ENCODE data around the gene ZNF679.
"Not testable (repeated sequence)": the region's sequence is repeated elsewhere in the genome, so short reads cannot be mapped to it uniquely, and the experiment has no call there.

The ZNF679 gene

DNA sequence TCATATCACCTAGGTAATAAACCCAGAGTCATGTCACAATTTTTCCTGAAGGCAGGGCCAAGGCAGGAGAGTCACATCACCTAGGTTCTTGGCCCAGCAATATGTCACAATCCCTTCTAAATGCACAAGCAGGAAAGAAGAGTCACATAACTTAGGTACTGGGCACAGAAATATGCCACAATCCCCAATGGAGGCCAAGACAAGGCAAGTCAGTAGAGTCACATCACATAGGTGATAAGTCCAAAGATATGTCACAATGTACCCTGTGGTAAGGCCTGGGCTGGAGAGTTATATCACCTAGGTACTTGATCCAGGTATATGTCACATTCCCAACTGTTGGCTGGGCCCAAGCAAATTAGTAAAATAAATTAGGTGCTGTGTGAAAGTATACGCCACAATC lies at the start of gene ZNF679:
Gene ZNF679, plus strand, starts transcription at position 301 of the 400 bp plus-strand sequence. CDS start 20,644 bp downstream, outside the sequence.
- not testable (repeated sequence) for H3K4me3 ChIP-seq (ENCODE audit: low read depth, low read length)

DNA sequence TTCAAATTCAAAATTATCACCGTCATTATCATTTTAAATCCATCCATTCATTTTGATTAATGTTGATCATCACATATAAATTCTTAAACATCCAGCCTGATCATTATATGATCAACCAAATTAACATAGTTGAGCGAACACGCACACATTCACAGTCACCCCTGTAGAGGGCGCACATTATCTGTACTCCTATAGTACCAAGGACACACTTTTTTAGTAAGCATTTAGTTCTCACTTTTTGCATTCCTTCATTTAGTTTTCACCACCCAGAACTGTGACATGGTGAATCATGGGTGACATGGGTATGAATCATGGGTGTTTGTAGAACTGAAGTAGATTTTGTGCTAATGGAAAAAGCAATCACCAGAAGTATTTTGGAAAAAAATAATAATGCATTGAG lies 47.3 kb upstream of the ZNF679 start:
- TF ChIP-seq, protein P1, sequence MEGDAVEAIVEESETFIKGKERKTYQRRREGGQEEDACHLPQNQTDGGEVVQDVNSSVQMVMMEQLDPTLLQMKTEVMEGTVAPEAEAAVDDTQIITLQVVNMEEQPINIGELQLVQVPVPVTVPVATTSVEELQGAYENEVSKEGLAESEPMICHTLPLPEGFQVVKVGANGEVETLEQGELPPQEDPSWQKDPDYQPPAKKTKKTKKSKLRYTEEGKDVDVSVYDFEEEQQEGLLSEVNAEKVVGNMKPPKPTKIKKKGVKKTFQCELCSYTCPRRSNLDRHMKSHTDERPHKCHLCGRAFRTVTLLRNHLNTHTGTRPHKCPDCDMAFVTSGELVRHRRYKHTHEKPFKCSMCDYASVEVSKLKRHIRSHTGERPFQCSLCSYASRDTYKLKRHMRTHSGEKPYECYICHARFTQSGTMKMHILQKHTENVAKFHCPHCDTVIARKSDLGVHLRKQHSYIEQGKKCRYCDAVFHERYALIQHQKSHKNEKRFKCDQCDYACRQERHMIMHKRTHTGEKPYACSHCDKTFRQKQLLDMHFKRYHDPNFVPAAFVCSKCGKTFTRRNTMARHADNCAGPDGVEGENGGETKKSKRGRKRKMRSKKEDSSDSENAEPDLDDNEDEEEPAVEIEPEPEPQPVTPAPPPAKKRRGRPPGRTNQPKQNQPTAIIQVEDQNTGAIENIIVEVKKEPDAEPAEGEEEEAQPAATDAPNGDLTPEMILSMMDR (IDR thresholded peaks at IDR 0.05; ENCODE audit: borderline replicate concordance, insufficient read depth, low read depth, low read length), result no peak
- no peak overlapping the region for H3K4me3 ChIP-seq (ENCODE audit: low read depth, low read length)

DNA sequence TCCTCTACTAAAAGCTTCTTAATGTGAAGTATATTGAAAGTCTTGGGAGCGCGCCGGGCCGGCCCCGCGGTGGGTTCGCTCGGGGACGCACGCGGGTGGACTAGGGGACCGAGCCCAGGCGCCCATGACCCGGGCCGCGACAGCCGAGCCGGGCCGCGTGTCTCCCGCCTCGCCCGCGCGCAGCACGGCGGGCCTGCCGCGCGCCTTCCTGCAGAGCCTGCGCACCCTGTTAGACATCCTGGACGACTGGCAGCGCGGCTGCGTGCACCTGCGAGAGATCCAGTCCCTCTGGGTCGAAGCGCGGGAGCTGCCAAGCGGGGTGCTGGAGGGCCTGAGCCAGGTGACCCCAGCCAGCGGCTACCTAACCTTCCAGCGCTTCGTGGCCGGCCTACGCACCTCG lies 46.7 kb upstream of the ZNF679 start:
- TF ChIP-seq, protein P1 (IDR thresholded peaks at IDR 0.05; ENCODE audit: borderline replicate concordance, insufficient read depth, low read depth, low read length), result no peak
- H3K4me3 ChIP-seq (ENCODE audit: low read depth, low read length), result no peak overlapping the region

DNA sequence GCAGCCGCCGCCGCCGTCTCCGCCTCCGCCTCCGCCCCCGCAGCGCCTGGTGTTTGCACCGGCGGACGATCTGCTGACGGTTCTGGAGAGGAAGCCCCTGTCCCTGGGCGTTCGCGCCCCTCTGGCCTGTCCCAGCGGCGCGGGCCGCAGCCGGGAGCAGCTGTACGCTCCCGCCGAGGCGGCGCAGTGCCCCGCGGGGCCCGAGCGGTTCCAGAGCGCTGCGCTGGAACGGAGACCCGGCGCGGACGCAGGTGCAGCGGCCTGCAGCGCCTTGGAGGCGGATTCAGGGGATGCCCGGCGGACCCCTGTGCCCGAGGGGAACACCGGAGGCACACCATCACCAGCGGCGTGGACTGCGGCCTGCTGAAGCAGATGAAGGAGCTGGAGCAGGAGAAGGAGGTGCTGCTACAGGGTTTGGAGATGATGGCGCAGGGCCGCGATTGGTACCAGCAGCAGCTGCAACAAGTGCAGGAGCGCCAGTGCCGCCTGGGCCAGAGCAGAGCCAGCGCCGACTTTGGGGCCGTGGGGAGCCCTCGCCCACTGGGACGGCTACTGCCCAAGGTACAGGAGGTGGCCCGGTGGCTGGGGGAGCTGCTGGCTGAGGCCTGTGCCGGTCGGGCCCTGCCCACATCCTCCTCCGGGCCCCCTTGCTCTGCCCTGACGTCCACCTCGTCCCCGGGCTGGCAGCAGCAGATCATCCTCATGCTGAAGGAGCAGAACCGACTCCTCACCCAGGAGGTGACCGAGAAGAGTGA lies 46.1 kb upstream of the ZNF679 start:
- TF ChIP-seq, protein P1 (IDR thresholded peaks at IDR 0.05; ENCODE audit: borderline replicate concordance, insufficient read depth, low read depth, low read length), result no peak
- H3K4me3 ChIP-seq (ENCODE audit: low read depth, low read length), result no peak overlapping the region

DNA sequence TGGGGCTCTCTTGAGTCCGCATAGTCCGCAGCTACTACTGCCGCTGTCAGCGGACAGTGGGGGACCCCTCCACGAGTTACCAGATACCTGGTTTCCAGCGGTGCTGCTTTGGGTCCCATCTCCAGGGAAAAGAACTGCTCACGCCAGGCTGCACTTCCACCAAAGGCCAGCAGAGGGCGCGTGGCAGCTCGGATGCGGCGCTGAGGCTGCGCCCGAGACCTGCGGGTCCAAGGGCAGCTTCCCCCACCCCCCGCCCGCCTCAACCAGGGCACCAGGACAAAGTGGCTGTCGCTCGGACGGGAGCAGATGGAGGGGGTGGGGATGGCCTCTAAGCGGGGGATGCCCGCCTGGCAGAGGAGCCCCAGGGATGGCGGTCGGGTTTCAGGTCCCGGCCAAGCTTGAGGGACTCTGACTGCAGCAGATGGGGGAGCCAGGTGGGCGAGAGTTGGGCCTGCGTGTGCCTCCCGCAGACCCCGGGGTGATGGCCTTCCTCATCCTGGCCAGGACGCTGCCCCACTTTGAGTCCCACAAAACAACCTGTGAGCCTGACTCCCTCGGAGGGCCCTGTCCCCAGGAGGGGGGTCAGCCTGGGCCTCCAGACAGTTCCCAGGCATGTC lies 45.0 kb upstream of the ZNF679 start:
- TF ChIP-seq, protein P1 (IDR thresholded peaks at IDR 0.05; ENCODE audit: borderline replicate concordance, insufficient read depth, low read depth, low read length), result peak; percentile 57; the same call in 1 of the 2 replicates
- H3K4me3 ChIP-seq (ENCODE audit: low read depth, low read length), result no peak overlapping the region

DNA sequence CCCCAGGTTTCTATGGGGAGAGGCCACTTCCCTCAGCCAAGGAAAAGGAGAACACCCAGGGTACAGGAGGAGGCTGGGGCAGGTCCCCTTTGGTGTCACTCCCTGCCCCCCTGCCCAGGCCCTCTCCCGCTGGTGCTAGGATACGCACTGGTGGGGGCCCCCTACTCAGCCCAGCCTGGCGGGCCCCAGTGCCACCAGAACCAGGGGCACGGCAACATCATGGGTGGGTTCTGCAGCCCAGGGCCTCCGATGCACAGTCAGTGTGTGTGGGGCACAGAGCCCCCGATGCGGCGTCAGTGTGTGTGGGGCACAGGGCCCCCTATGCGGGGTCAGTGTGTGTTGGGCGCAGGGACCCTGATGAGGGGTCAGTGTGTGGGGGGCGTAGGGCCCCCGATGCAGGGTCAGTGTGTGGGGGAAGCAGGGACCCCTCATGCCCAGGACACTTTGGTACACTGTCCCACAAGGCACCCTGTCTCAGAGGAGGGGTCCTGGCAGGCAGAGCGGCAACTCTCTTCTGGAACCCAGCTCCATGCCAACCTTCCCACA lies 44.4 kb upstream of the ZNF679 start:
- H3K4me3 ChIP-seq (ENCODE audit: low read depth, low read length), result no peak overlapping the region
- TF ChIP-seq, protein P1 (IDR thresholded peaks at IDR 0.05; ENCODE audit: borderline replicate concordance, insufficient read depth, low read depth, low read length), result no peak

DNA sequence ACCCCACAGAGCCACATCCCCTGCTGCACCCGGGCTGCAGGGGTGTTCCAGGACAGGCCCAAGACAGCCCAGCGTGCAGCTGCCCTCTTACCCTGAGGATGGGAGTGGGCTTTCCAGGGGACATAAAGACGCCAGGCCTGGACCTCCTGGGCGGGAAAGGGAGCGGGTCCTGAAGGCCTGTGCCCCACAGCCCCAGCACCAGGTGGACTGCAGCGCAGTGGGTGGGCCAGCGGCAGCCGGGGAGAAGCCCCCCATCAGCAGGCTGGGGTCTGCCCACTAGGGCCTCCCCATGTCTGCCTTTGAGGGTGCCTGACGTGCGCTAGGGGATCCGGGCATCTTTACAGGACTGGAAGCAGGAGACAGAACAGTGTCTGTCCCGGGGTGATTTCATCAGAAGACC lies 43.9 kb upstream of the ZNF679 start:
- TF ChIP-seq, protein P1 (IDR thresholded peaks at IDR 0.05; ENCODE audit: borderline replicate concordance, insufficient read depth, low read depth, low read length), result no peak
- no peak overlapping the region for H3K4me3 ChIP-seq (ENCODE audit: low read depth, low read length)
